HEK293T (cell line): ENCODE data around the gene BST2.

Experiments used
- ARNT ChIP-seq: fragments of 450-650 bp; IDR thresholded peaks from 2 replicates; pipeline ENCODE4 v1.6.1; 2017; ENCODE audit warnings: mild to moderate bottlenecking
- BHLHE40 ChIP-seq: fragments of 450-650 bp; IDR thresholded peaks from 2 replicates; pipeline ENCODE4 v1.6.1; 2016; ENCODE audit warnings: mild to moderate bottlenecking, moderate library complexity, borderline replicate concordance
- CTBP1 ChIP-seq: fragments of 450-650 bp; IDR thresholded peaks from 2 replicates; pipeline ENCODE4 v1.6.1; 2016; ENCODE audit warnings: borderline replicate concordance
- ELF4 ChIP-seq: fragments of 450-650 bp; IDR thresholded peaks from 2 replicates; pipeline ENCODE4 v1.6.1; 2017; ENCODE audit warnings: antibody characterized with exemption
- FOXA1 ChIP-seq: fragments of 450-650 bp; IDR thresholded peaks from 2 replicates; pipeline ENCODE4 v1.6.1; 2016; ENCODE audit warnings: mild to moderate bottlenecking
- FOXK2 ChIP-seq: fragments of 450-650 bp; IDR thresholded peaks from 2 replicates; pipeline ENCODE4 v1.6.1; 2016; ENCODE audit warnings: mild to moderate bottlenecking
- FOXM1 ChIP-seq: fragments of 450-650 bp; IDR thresholded peaks from 2 replicates; pipeline ENCODE4 v1.6.1; 2017; ENCODE audit warnings: mild to moderate bottlenecking, borderline replicate concordance
- HDGF ChIP-seq: fragments of 450-650 bp; IDR thresholded peaks from 2 replicates; pipeline ENCODE4 v1.6.1; 2017; ENCODE audit warnings: antibody characterized with exemption, borderline replicate concordance
- NFRKB ChIP-seq: fragments of 450-650 bp; IDR thresholded peaks from 2 replicates; pipeline ENCODE4 v1.6.1; 2016; ENCODE audit warnings: mild to moderate bottlenecking, moderate library complexity
- PKNOX1 ChIP-seq: fragments of 450-650 bp; IDR thresholded peaks from 2 replicates; pipeline ENCODE4 v1.6.1; 2016
- SP1 ChIP-seq: fragments of 450-650 bp; IDR thresholded peaks from 2 replicates; pipeline ENCODE4 v1.6.1; 2017
- SUZ12 ChIP-seq: fragments of 450-650 bp; IDR thresholded peaks from 2 replicates; pipeline ENCODE4 v1.6.1; 2016; ENCODE audit warnings: mild to moderate bottlenecking
- TARDBP ChIP-seq: fragments of 450-650 bp; IDR thresholded peaks from 2 replicates; pipeline ENCODE4 v1.6.1; 2016
- ZNF384 ChIP-seq: fragments of 450-650 bp; IDR thresholded peaks from 2 replicates; pipeline ENCODE4 v1.6.1; 2016

GRCh38 chr19:17389288-17389687 is 16.1 kb downstream of the BST2 start:
- TF ChIP-seq FOXA1 (no peak), ARNT (no peak), SUZ12 (no peak), ZNF384 (no peak), ELF4 (no peak), HDGF (no peak), CTBP1 (no peak), SP1 (no peak), FOXK2 (no peak), BHLHE40 (no peak), PKNOX1 (no peak), TARDBP (no peak), NFRKB (no peak), FOXM1 (no peak)
